Body of pancreas (tissue), 4 donors: ENCODE results near the gene PCNT.

Experiments
- POLR2A ChIP-seq, 3 donors: fragments of 450-650 bp; IDR thresholded peaks; one replicate each; pipeline ENCODE4 v1.6.1; 2016; ENCODE audit warnings: antibody characterized with exemption in 3 of 3, mild to moderate bottlenecking in 2 of 3
- TF ChIP-seq, protein P1 (sequence below), 7 experiments: fragments of 450-650 bp in 4 of 7; fragments of 200-600 bp in 3 of 7; sonication (generic) in 3 of 7; IDR thresholded peaks; one replicate each; pipeline ENCODE4 v1.5.1; 2016 to 2019; ENCODE audit warnings: antibody characterized with exemption in 7 of 7

DNA sequence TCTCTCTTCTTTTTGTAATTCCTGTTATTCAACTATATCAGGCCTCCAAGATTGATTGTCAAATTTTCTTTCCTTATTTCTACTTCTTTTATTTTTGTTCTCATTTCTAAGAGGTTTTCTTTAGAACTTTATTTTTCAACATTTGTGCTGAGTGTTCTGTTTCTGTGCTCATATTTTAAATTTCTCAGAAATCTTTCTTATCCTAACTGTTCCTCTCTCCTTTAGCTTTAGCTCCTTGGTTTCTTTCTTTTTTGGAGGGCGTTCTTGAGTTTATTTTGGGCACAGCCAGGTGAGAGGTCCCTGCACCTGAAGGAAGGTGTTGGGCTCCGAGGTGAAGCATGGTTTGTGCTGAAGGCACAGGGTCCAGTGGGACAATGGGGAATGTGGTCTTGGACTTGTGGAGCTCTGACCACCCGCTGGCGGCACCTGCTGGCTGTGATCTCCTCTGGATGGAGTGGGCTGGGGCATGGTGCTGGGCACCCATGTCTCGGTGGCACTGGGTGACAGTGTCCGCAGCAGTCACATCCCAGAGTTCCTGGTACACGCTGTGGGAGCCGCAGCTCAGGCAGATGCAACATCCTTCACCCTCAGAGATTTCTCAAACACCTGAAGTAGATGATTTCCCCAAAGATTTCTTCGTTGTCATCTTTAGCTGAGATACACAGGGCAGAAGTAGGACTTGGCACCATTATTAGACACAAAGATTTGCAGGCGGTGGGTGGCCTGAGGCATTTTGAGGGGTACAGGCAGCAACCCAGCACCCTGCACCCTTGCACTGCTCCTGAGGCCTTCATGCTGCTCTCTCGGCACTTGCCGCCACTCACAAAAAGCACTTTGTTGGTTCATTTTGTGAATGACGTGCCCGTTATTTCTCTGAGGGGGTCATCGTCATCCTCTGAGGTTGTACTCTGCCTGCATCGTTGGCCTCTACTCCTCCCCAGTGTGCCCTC lies 96.6 kb downstream of the PCNT start:
- TF ChIP-seq, protein P1, sequence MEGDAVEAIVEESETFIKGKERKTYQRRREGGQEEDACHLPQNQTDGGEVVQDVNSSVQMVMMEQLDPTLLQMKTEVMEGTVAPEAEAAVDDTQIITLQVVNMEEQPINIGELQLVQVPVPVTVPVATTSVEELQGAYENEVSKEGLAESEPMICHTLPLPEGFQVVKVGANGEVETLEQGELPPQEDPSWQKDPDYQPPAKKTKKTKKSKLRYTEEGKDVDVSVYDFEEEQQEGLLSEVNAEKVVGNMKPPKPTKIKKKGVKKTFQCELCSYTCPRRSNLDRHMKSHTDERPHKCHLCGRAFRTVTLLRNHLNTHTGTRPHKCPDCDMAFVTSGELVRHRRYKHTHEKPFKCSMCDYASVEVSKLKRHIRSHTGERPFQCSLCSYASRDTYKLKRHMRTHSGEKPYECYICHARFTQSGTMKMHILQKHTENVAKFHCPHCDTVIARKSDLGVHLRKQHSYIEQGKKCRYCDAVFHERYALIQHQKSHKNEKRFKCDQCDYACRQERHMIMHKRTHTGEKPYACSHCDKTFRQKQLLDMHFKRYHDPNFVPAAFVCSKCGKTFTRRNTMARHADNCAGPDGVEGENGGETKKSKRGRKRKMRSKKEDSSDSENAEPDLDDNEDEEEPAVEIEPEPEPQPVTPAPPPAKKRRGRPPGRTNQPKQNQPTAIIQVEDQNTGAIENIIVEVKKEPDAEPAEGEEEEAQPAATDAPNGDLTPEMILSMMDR (IDR thresholded peaks at IDR 0.05) = no peak
- no peak for TF ChIP-seq POLR2A (IDR thresholded peaks at IDR 0.05)
